ENCODE measurements around the gene EPB41L4B. TPM values are rescaled to one million over a fixed set of nuclear protein-coding genes. Genes with fewer than 3 reads are reported as not detected.

EPB41L4B gene
- total RNA-seq, 2 donors from 2014 or later, result 6.4 to 6.6 TPM

GRCh38 chr9:109317311-109317978, 3.4 kb downstream of the EPB41L4B start:
- no peak for DNase-seq
- Mint-ChIP-seq H3K9me3 (no peaks in the 10 kb centered on the region), H3K27ac (peak overlapping the region; percentile 68), H3K36me3 (ENCODE audit: low read depth) (no peaks in the 10 kb centered on the region), H3K4me3 (peak overlapping the region; percentile 68), H3K27me3 (ENCODE audit: insufficient read depth) (peaks cover 31% of the 10 kb centered on the region), H3K4me1 (peaks cover 20% of the 10 kb centered on the region)
- Histone ChIP-seq H3K36me3 (ENCODE audit: control insufficient read depth, insufficient read depth, low read length) (no peaks in the 10 kb centered on the region), H3K4me3 (ENCODE audit: low read length) (no peak overlapping the region), H3K27ac (ENCODE audit: low read depth, low read length) (no peak overlapping the region), H3K9ac (ENCODE audit: extremely low read depth, low read length, poor library complexity, severe bottlenecking) (no peak overlapping the region), H3K9me3 (ENCODE audit: control insufficient read depth, low read length) (no peaks in the 10 kb centered on the region), H3K4me1 (ENCODE audit: control insufficient read depth, insufficient read depth, low read length) (no peaks in the 10 kb centered on the region), H3K27me3 (ENCODE audit: control insufficient read depth, insufficient read depth, low read length, poor library complexity, severe bottlenecking) (peaks cover 22% of the 10 kb centered on the region)
- WGBS, 2 experiments (ENCODE audit: insufficient coverage in 1 of 2, insufficient read length in 1 of 2), result 87 to 89% methylated on average over 10 to 13 of the region's 13 CpGs
- TF ChIP-seq CTCF (conservative IDR thresholded peaks at IDR 0.05), result no peak

GRCh38 chr9:109316207-109316640, 4.6 kb downstream of the EPB41L4B start:
- no peaks in the 10 kb centered on the region for H3K9me3 ChIP-seq (ENCODE audit: control insufficient read depth, low read length)
- peaks cover 20% of the 10 kb centered on the region for H3K27me3 Mint-ChIP-seq (ENCODE audit: insufficient read depth)
- H3K4me3 Mint-ChIP-seq, result no peak overlapping the region
- H3K27me3 ChIP-seq (ENCODE audit: control insufficient read depth, insufficient read depth, low read length, poor library complexity, severe bottlenecking), result peaks cover 22% of the 10 kb centered on the region
- H3K27ac Mint-ChIP-seq, result no peak overlapping the region
- H3K27ac ChIP-seq (ENCODE audit: low read depth, low read length), result no peak overlapping the region
- no peak for TF ChIP-seq CTCF (conservative IDR thresholded peaks at IDR 0.05)
- DNase-seq, result peak; percentile 61
- H3K36me3 Mint-ChIP-seq (ENCODE audit: low read depth), result no peaks in the 10 kb centered on the region
- H3K9me3 Mint-ChIP-seq, result no peaks in the 10 kb centered on the region
- no peaks in the 10 kb centered on the region for H3K4me1 ChIP-seq (ENCODE audit: control insufficient read depth, insufficient read depth, low read length)
- H3K36me3 ChIP-seq (ENCODE audit: control insufficient read depth, insufficient read depth, low read length), result no peaks in the 10 kb centered on the region
- 87 to 94% methylated on average over 12 of the region's 12 CpGs for WGBS, 2 experiments (ENCODE audit: insufficient coverage in 1 of 2, insufficient read length in 1 of 2)
- H3K9ac ChIP-seq (ENCODE audit: extremely low read depth, low read length, poor library complexity, severe bottlenecking), result no peak overlapping the region
- H3K4me1 Mint-ChIP-seq, result peaks cover 20% of the 10 kb centered on the region
- no peak overlapping the region for H3K4me3 ChIP-seq (ENCODE audit: low read length)

GRCh38 chr9:109315480-109316206, 5.2 kb downstream of the EPB41L4B start:
- Mint-ChIP-seq H3K4me3 (no peak overlapping the region), H3K4me1 (peaks cover 20% of the 10 kb centered on the region), H3K27ac (no peak overlapping the region), H3K9me3 (no peaks in the 10 kb centered on the region), H3K36me3 (ENCODE audit: low read depth) (no peaks in the 10 kb centered on the region), H3K27me3 (ENCODE audit: insufficient read depth) (peaks cover 20% of the 10 kb centered on the region)
- WGBS, 2 experiments (ENCODE audit: insufficient coverage in 1 of 2, insufficient read length in 1 of 2), result 75 to 83% methylated on average over 4 to 7 of the region's 7 CpGs
- H3K4me1 ChIP-seq (ENCODE audit: control insufficient read depth, insufficient read depth, low read length), result no peaks in the 10 kb centered on the region
- H3K9ac ChIP-seq (ENCODE audit: extremely low read depth, low read length, poor library complexity, severe bottlenecking), result no peak overlapping the region
- no peaks in the 10 kb centered on the region for H3K36me3 ChIP-seq (ENCODE audit: control insufficient read depth, insufficient read depth, low read length)
- TF ChIP-seq CTCF (conservative IDR thresholded peaks at IDR 0.05), result no peak
- H3K27ac ChIP-seq (ENCODE audit: low read depth, low read length), result no peak overlapping the region
- H3K9me3 ChIP-seq (ENCODE audit: control insufficient read depth, low read length), result no peaks in the 10 kb centered on the region
- H3K27me3 ChIP-seq (ENCODE audit: control insufficient read depth, insufficient read depth, low read length, poor library complexity, severe bottlenecking), result peaks cover 22% of the 10 kb centered on the region
- no peak for DNase-seq
- H3K4me3 ChIP-seq (ENCODE audit: low read length), result no peak overlapping the region
